A673 (cell line): ENCODE data around the gene TFAM.

Experiments
- EZH2 ChIP-seq: fragments of 200-600 bp; sonication (generic); IDR thresholded peaks from 2 replicates; pipeline ENCODE4 v1.6.1; 2017; ENCODE audit warnings: borderline replicate concordance, low read depth, mild to moderate bottlenecking, mixed read lengths, antibody characterized with exemption, low read length; ENCODE audit not compliant: poor library complexity, severe bottlenecking
- TF ChIP-seq, protein P1 (sequence below): fragments of 300-800, 200-600 bp; sonication (generic); conservative IDR thresholded peaks from 2 replicates; pipeline ENCODE4 v1.5.1; 2017; ENCODE audit warnings: low read depth, mild to moderate bottlenecking, antibody characterized with exemption, low read length, moderate library complexity, mixed read lengths

DNA sequence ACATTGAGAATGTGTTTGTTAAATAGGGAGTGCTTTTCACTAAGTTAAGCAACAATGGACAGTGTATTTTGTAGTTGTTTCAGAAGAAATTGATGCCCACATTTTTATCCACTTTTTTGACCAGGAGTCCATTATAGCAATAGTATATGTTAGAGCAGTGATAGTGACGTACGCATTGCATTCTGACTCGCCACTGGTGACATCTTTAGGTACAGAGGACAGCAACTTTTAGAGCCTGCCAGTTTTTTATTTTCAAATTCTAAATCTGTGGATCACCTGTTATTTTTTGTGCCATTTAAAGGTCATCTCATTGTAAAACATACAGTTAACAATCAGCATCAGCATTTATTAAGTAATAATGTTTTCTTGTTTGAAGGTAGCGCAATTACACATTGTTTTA lies 49.0 kb upstream of the TFAM start:
- TF ChIP-seq, protein P1, sequence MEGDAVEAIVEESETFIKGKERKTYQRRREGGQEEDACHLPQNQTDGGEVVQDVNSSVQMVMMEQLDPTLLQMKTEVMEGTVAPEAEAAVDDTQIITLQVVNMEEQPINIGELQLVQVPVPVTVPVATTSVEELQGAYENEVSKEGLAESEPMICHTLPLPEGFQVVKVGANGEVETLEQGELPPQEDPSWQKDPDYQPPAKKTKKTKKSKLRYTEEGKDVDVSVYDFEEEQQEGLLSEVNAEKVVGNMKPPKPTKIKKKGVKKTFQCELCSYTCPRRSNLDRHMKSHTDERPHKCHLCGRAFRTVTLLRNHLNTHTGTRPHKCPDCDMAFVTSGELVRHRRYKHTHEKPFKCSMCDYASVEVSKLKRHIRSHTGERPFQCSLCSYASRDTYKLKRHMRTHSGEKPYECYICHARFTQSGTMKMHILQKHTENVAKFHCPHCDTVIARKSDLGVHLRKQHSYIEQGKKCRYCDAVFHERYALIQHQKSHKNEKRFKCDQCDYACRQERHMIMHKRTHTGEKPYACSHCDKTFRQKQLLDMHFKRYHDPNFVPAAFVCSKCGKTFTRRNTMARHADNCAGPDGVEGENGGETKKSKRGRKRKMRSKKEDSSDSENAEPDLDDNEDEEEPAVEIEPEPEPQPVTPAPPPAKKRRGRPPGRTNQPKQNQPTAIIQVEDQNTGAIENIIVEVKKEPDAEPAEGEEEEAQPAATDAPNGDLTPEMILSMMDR: no peak
- no peak for TF ChIP-seq EZH2
